Fibroblast of skin of right quadriceps (primary cell): Measurements from ENCODE around the gene ABT1.
"Not testable (repeated sequence)": the region's sequence is repeated elsewhere in the genome, so short reads cannot be mapped to it uniquely, and the experiment has no call there.

Experiments
- DNase-seq: peaks from one replicate; pipeline ENCODE4 v3.0.0-alpha.2; 2013

ABT1 gene

GRCh38 chr6:26596579-26597388 is at the start of gene ABT1:
Gene ABT1, plus strand, starts transcription at chr6:26596953. Its CDS starts 30 bp downstream, at chr6:26596983.
- peak; percentile 99 for DNase-seq

DNA sequence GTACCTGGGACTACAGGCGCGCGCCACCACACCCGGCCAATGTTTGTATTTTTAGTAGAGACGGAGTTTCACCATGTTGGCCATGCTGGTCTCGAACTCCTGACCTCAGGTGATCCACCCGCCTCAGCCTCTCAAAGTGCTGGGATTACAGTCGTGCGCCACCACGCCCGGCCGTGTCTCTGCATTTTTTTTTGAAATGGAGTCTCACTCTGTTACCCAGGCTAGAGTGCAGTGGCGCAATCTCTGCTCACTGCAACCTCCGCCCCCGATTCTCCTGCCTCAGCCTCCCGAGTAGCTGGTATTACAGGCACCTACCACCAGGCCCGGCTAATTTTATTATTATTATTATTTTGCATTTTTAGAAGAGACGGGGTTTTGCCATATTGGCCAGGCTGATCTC is 49.4 kb upstream of the ABT1 start:
- DNase-seq, result not testable (repeated sequence)

- DNase-seq, result peak; percentile 59
These were observed 46.3 kb upstream of the ABT1 start for GRCh38 chr6:26550250-26550993.

DNA sequence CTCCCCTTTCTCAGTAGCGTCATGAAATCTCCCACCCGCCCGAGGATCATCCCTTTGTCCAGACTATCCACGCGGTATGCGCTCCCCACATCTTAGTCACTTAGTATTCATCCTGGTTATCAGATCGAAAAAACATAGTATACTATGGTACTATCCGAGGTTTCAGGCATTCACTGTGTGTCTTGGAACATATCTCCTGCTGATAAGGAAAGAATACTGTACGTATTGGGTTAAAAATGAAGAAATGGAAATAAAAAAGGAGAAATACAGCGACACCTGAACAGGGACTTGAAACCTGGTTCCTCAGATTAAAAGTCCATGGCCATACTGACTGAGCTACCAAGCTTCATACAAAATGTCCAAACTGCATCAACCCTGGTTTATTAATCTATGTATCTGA is 44.5 kb upstream of the ABT1 start:
- DNase-seq, result no peak

- DNase-seq, result no peak
These were observed 44.0 kb upstream of the ABT1 start for GRCh38 chr6:26552640-26553188.

DNA sequence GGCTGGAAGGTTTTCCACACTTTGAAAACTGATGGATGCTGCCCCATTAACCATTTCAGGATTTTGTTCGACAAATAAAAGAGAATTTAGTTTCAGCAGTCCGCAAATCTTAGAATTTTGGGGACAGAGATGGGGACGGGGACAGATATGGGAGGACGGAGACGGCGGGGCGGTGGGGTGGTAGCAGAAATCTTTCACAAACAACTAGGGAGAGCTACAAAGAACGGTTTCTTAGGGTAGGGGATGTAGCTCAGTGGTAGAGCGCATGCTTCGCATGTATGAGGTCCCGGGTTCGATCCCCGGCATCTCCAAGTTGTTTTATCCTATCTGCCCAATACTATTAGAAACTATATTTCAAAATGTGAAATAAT is 43.5 kb upstream of the ABT1 start:
- peak; percentile 74 for DNase-seq

- peak; percentile 93 for DNase-seq
These were observed 42.9 kb upstream of the ABT1 start for GRCh38 chr6:26553635-26554446.

DNA sequence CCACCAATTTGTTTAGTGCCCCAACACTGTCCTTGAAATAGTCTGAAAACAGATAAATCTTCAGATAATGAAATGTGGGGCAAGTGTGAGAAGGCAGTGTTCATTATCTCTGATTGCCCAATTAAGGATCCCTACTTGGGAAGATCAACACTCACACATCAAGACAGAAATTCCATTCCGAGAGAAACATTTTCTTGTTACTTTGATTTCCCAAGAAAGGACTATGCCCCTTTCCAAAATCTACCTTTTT is 42.4 kb upstream of the ABT1 start:
- DNase-seq, result no peak

DNA sequence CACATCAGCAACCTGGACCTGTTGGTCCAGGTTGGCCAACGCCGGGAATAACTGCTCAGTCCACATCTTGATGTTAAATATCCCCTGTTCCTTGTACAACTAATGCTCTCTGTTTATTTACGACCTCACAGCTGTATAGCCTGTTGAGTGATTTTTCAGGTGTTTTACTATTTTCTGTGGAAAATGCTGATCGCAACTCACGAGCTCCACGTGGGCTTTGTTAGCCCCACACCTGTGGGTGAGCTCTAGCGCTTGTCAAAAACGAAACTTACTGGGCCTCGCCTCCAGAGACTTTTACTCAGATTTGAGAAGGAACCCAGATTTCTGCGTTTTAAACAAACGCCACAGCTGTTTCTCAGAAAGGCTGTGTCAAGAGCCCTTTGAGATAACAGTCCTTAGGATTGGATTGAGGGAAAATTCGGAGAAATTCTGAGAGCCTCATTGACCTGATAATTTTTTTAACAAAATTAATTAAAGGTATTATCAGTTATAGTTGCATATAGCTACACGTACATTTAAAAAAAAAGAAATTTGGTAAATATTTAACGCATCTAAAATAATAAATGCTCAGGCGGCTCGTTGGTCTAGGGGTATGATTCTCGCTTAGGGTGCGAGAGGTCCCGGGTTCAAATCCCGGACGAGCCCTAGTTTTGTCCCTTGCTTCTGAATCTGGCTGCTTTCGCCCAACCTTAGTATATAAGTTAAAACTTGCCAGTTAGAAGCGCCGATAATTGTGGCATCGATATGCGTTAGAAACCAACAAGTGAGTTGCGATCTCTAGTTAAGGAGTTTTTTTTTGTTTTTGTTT is 41.9 kb upstream of the ABT1 start:
- peak; percentile 80 for DNase-seq

GRCh38 chr6:26555505-26556262 is 41.1 kb upstream of the ABT1 start:
- peak; percentile 40 for DNase-seq

DNA sequence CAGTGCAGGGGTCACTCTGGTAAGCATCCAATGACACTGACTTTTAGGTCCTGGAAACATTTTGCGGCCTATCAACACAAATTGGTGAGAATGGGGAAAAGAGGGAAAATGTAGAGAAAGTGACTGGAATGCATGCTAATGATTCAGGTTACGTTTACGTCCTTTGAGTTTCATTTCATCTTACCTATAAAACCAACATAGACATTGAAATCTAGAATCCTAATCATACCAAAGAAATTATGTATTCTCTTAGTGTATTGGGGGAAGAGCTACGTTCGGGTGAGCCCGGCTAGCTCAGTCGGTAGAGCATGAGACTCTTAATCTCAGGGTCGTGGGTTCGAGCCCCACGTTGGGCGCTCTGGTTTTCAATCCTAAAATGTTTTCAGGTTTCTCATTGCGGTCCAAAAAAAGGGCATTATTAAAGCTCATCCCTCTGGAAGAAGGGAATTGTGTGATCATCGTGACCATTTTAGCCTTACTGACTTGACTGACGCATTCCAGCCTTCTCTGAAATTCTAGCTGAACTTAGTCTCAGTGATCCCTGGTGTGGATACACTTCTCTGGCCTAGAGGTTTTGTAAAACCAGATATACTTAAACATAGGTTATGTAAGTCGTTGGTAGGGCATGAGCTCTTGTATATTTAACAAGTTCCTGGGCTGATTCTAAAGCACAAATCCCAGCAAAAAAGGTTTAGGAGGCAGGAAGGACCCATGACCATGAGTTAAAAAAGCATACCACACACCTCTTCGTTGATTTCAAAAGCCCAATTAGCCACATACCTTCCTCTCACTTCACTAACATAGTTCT is 40.3 kb upstream of the ABT1 start:
- peak; percentile 96 for DNase-seq

- DNase-seq, result no peak
These were observed 35.0 kb upstream of the ABT1 start for GRCh38 chr6:26561533-26562466.

- DNase-seq, result no peak
These were observed 33.3 kb upstream of the ABT1 start for GRCh38 chr6:26563488-26563887.

- DNase-seq, result peak; percentile 90
These were observed 27.9 kb upstream of the ABT1 start for GRCh38 chr6:26568601-26569432.

GRCh38 chr6:26569433-26569764 is 27.4 kb upstream of the ABT1 start:
- DNase-seq, result no peak

- DNase-seq, result no peak
These were observed 26.5 kb upstream of the ABT1 start for GRCh38 chr6:26570027-26570809.

DNA sequence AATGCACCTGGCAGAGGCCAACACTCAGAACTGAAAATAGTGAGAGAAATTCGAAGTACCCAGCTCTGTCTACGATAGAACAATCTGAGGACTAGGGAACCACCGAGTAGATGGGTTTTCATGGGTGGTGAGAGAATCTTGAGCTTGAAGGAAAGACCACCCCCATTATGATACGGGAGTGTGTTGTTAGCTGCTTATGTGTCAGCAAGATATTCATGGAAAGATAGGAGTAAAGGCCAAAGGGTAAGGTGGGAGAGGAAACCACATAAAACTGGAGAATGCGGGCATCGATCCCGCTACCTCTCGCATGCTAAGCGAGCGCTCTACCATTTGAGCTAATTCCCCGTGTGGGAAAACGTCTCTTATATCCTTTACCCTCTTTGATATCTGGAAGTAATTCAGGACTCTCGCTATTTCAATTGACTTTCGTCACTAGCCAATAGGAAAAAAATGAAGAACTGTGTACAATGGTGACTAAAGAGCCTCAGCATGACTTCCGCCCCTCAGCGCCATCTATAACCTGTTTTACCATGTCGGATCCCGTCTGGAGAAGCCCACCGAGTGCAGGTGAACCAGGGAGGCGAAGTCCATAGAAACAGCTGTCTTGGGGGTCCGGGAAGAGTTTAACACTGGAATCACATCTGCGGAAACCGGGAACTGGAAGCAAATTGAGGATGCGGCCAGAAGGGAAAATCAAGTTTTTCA is 25.0 kb upstream of the ABT1 start:
- DNase-seq, result peak; percentile 92
